ENCODE measurements around the gene NDUFV3.

GRCh38 chr21:42850463-42850862 is 42.6 kb upstream of the NDUFV3 start:
- TF ChIP-seq, protein P1, sequence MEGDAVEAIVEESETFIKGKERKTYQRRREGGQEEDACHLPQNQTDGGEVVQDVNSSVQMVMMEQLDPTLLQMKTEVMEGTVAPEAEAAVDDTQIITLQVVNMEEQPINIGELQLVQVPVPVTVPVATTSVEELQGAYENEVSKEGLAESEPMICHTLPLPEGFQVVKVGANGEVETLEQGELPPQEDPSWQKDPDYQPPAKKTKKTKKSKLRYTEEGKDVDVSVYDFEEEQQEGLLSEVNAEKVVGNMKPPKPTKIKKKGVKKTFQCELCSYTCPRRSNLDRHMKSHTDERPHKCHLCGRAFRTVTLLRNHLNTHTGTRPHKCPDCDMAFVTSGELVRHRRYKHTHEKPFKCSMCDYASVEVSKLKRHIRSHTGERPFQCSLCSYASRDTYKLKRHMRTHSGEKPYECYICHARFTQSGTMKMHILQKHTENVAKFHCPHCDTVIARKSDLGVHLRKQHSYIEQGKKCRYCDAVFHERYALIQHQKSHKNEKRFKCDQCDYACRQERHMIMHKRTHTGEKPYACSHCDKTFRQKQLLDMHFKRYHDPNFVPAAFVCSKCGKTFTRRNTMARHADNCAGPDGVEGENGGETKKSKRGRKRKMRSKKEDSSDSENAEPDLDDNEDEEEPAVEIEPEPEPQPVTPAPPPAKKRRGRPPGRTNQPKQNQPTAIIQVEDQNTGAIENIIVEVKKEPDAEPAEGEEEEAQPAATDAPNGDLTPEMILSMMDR (IDR thresholded peaks at IDR 0.05 in 4 of 5, conservative IDR thresholded peaks at IDR 0.05 in 1 of 5) = no peak
- no peak for TF ChIP-seq POLR2A (IDR thresholded peaks at IDR 0.05)
